ENCODE data around the gene LGR4. TPM values are rescaled to one million over a fixed set of nuclear protein-coding genes. Genes with fewer than 3 reads are reported as not detected.

The LGR4 gene
- polyA plus RNA-seq, 2 donors: 10.5 to 11.8 TPM

GRCh38 chr11:27507557-27508322 lies 35.1 kb upstream of the LGR4 start:
- Histone ChIP-seq H3K27ac (ENCODE audit: low read depth in 2 of 2, low read length in 1 of 2) (no peak overlapping the region), H3K9me3 (ENCODE audit: control insufficient read depth in 2 of 2, insufficient read depth in 1 of 2, low read depth in 1 of 2, low read length in 1 of 2) (no peaks in the 10 kb centered on the region), H3K36me3 (ENCODE audit: control insufficient read depth in 2 of 2, insufficient read depth in 2 of 2, low read length in 1 of 2) (no peaks in the 10 kb centered on the region), H3K27me3 (ENCODE audit: control insufficient read depth in 1 of 2, insufficient read depth in 2 of 2, low read length in 2 of 2) (no peaks in the 10 kb centered on the region), H3K4me1 (ENCODE audit: control insufficient read depth in 2 of 2, insufficient read depth in 2 of 2, low read length in 1 of 2) (peaks cover 2 to 4% of the 10 kb centered on the region in 2 donors), H3K4me3 (ENCODE audit: low read depth in 1 of 2, low read length in 2 of 2) (peak overlapping the region in 1 of 2 donors; percentile 75)
- WGBS, 2 donors: 95% methylated on average over 4 of the region's 4 CpGs

- 0% methylated on average over 58 to 60 of the region's 60 CpGs for WGBS, 2 donors
- no peaks in the 10 kb centered on the region for H3K9me3 ChIP-seq (ENCODE audit: control insufficient read depth in 2 of 2, insufficient read depth in 1 of 2, low read depth in 1 of 2, low read length in 1 of 2)
- peaks cover 2 to 4% of the 10 kb centered on the region in 2 donors for H3K4me1 ChIP-seq (ENCODE audit: control insufficient read depth in 2 of 2, insufficient read depth in 2 of 2, low read length in 1 of 2)
Observed at GRCh38 chr11:27506200-27507182, 33.9 kb upstream of the LGR4 start, which contains the start of gene LIN7C. Gene LIN7C, minus strand, starts transcription at chr11:27506769. Its CDS starts 17 bp downstream, at chr11:27506752.

GRCh38 chr11:27505781-27506180 lies 33.2 kb upstream of the LGR4 start:
- Histone ChIP-seq H3K27me3 (ENCODE audit: control insufficient read depth in 1 of 2, insufficient read depth in 2 of 2, low read length in 2 of 2) (no peaks in the 10 kb centered on the region), H3K4me3 (ENCODE audit: low read depth in 1 of 2, low read length in 2 of 2) (peak overlapping the region; percentile 72 to 75), H3K9me3 (ENCODE audit: control insufficient read depth in 2 of 2, insufficient read depth in 1 of 2, low read depth in 1 of 2, low read length in 1 of 2) (no peaks in the 10 kb centered on the region), H3K36me3 (ENCODE audit: control insufficient read depth in 2 of 2, insufficient read depth in 2 of 2, low read length in 1 of 2) (no peaks in the 10 kb centered on the region), H3K27ac (ENCODE audit: low read depth in 2 of 2, low read length in 1 of 2) (peak overlapping the region; percentile 79 to 96), H3K4me1 (ENCODE audit: control insufficient read depth in 2 of 2, insufficient read depth in 2 of 2, low read length in 1 of 2) (peaks cover 2 to 4% of the 10 kb centered on the region in 2 donors)
- WGBS, 2 donors: 6% methylated on average over 5 of the region's 5 CpGs

More at GRCh38 chr11:27506200-27507182, 33.9 kb upstream of the LGR4 start, which contains the start of gene LIN7C:
- Histone ChIP-seq H3K4me3 (ENCODE audit: low read depth in 1 of 2, low read length in 2 of 2) (peak within 1 kb of the TSS; percentile 72 to 75), H3K36me3 (ENCODE audit: control insufficient read depth in 2 of 2, insufficient read depth in 2 of 2, low read length in 1 of 2) (no peaks in the 10 kb centered on the region), H3K27me3 (ENCODE audit: control insufficient read depth in 1 of 2, insufficient read depth in 2 of 2, low read length in 2 of 2) (no peaks in the 10 kb centered on the region), H3K27ac (ENCODE audit: low read depth in 2 of 2, low read length in 1 of 2) (peak within 1 kb of the TSS; percentile 79 to 96)

GRCh38 chr11:27504205-27504604 lies 31.6 kb upstream of the LGR4 start:
- Histone ChIP-seq H3K36me3 (ENCODE audit: control insufficient read depth in 2 of 2, insufficient read depth in 2 of 2, low read length in 1 of 2) (peaks cover 0 to 2% of the 10 kb centered on the region in 2 donors), H3K27ac (ENCODE audit: low read depth in 2 of 2, low read length in 1 of 2) (no peak overlapping the region), H3K27me3 (ENCODE audit: control insufficient read depth in 1 of 2, insufficient read depth in 2 of 2, low read length in 2 of 2) (no peaks in the 10 kb centered on the region), H3K4me3 (ENCODE audit: low read depth in 1 of 2, low read length in 2 of 2) (no peak overlapping the region), H3K9me3 (ENCODE audit: control insufficient read depth in 2 of 2, insufficient read depth in 1 of 2, low read depth in 1 of 2, low read length in 1 of 2) (no peaks in the 10 kb centered on the region), H3K4me1 (ENCODE audit: control insufficient read depth in 2 of 2, insufficient read depth in 2 of 2, low read length in 1 of 2) (peaks cover 2 to 4% of the 10 kb centered on the region in 2 donors)
- WGBS, 2 donors: 65 to 70% methylated on average over 2 of the region's 2 CpGs

- Histone ChIP-seq H3K4me1 (ENCODE audit: control insufficient read depth in 2 of 2, insufficient read depth in 2 of 2, low read length in 1 of 2) (peaks cover 2 to 4% of the 10 kb centered on the region in 2 donors), H3K9me3 (ENCODE audit: control insufficient read depth in 2 of 2, insufficient read depth in 1 of 2, low read depth in 1 of 2, low read length in 1 of 2) (no peaks in the 10 kb centered on the region), H3K27ac (ENCODE audit: low read depth in 2 of 2, low read length in 1 of 2) (no peak overlapping the region), H3K4me3 (ENCODE audit: low read depth in 1 of 2, low read length in 2 of 2) (no peak overlapping the region), H3K36me3 (ENCODE audit: control insufficient read depth in 2 of 2, insufficient read depth in 2 of 2, low read length in 1 of 2) (peaks cover 2% of the 10 kb centered on the region in 2 donors), H3K27me3 (ENCODE audit: control insufficient read depth in 1 of 2, insufficient read depth in 2 of 2, low read length in 2 of 2) (no peaks in the 10 kb centered on the region)
Observed at GRCh38 chr11:27501100-27501499, 28.5 kb upstream of the LGR4 start.

GRCh38 chr11:27497911-27498310 lies 25.3 kb upstream of the LGR4 start:
- H3K4me1 ChIP-seq (ENCODE audit: control insufficient read depth in 2 of 2, insufficient read depth in 2 of 2, low read length in 1 of 2): no peaks in the 10 kb centered on the region
- no peaks in the 10 kb centered on the region for H3K9me3 ChIP-seq (ENCODE audit: control insufficient read depth in 2 of 2, insufficient read depth in 1 of 2, low read depth in 1 of 2, low read length in 1 of 2)
- peaks cover 2% of the 10 kb centered on the region in 2 donors for H3K36me3 ChIP-seq (ENCODE audit: control insufficient read depth in 2 of 2, insufficient read depth in 2 of 2, low read length in 1 of 2)
- no peak overlapping the region for H3K4me3 ChIP-seq (ENCODE audit: low read depth in 1 of 2, low read length in 2 of 2)
- 79 to 96% methylated on average over 1 of the region's 1 CpG for WGBS, 2 donors
- H3K27me3 ChIP-seq (ENCODE audit: control insufficient read depth in 1 of 2, insufficient read depth in 2 of 2, low read length in 2 of 2): no peaks in the 10 kb centered on the region
- H3K27ac ChIP-seq (ENCODE audit: low read depth in 2 of 2, low read length in 1 of 2): no peak overlapping the region

- Histone ChIP-seq H3K27me3 (ENCODE audit: control insufficient read depth in 1 of 2, insufficient read depth in 2 of 2, low read length in 2 of 2) (no peaks in the 10 kb centered on the region), H3K36me3 (ENCODE audit: control insufficient read depth in 2 of 2, insufficient read depth in 2 of 2, low read length in 1 of 2) (peaks cover 2% of the 10 kb centered on the region in 2 donors), H3K9me3 (ENCODE audit: control insufficient read depth in 2 of 2, insufficient read depth in 1 of 2, low read depth in 1 of 2, low read length in 1 of 2) (no peaks in the 10 kb centered on the region), H3K4me3 (ENCODE audit: low read depth in 1 of 2, low read length in 2 of 2) (no peak overlapping the region), H3K27ac (ENCODE audit: low read depth in 2 of 2, low read length in 1 of 2) (no peak overlapping the region), H3K4me1 (ENCODE audit: control insufficient read depth in 2 of 2, insufficient read depth in 2 of 2, low read length in 1 of 2) (no peaks in the 10 kb centered on the region)
Observed at GRCh38 chr11:27497284-27497866, 24.8 kb upstream of the LGR4 start.

GRCh38 chr11:27496461-27496860 lies 23.9 kb upstream of the LGR4 start:
- Histone ChIP-seq H3K4me3 (ENCODE audit: low read depth in 1 of 2, low read length in 2 of 2) (no peak overlapping the region), H3K27ac (ENCODE audit: low read depth in 2 of 2, low read length in 1 of 2) (no peak overlapping the region), H3K36me3 (ENCODE audit: control insufficient read depth in 2 of 2, insufficient read depth in 2 of 2, low read length in 1 of 2) (peaks cover 2 to 4% of the 10 kb centered on the region in 2 donors), H3K4me1 (ENCODE audit: control insufficient read depth in 2 of 2, insufficient read depth in 2 of 2, low read length in 1 of 2) (no peaks in the 10 kb centered on the region), H3K27me3 (ENCODE audit: control insufficient read depth in 1 of 2, insufficient read depth in 2 of 2, low read length in 2 of 2) (no peaks in the 10 kb centered on the region), H3K9me3 (ENCODE audit: control insufficient read depth in 2 of 2, insufficient read depth in 1 of 2, low read depth in 1 of 2, low read length in 1 of 2) (no peaks in the 10 kb centered on the region)
- WGBS, 2 donors: 19 to 29% methylated on average over 1 of the region's 1 CpG

GRCh38 chr11:27495710-27496300 lies 23.2 kb upstream of the LGR4 start:
- Histone ChIP-seq H3K4me1 (ENCODE audit: control insufficient read depth in 2 of 2, insufficient read depth in 2 of 2, low read length in 1 of 2) (no peaks in the 10 kb centered on the region), H3K4me3 (ENCODE audit: low read depth in 1 of 2, low read length in 2 of 2) (no peak overlapping the region), H3K27me3 (ENCODE audit: control insufficient read depth in 1 of 2, insufficient read depth in 2 of 2, low read length in 2 of 2) (no peaks in the 10 kb centered on the region), H3K9me3 (ENCODE audit: control insufficient read depth in 2 of 2, insufficient read depth in 1 of 2, low read depth in 1 of 2, low read length in 1 of 2) (no peaks in the 10 kb centered on the region), H3K36me3 (ENCODE audit: control insufficient read depth in 2 of 2, insufficient read depth in 2 of 2, low read length in 1 of 2) (peaks cover 8 to 9% of the 10 kb centered on the region in 2 donors), H3K27ac (ENCODE audit: low read depth in 2 of 2, low read length in 1 of 2) (no peak overlapping the region)
- 51 to 74% methylated on average over 1 of the region's 1 CpG for WGBS, 2 donors

All from esophagus (tissue), 2 donors.